GM23338 (cell line): ENCODE measurements around the gene SFRP5. TPM values are rescaled to one million over a fixed set of nuclear protein-coding genes. Genes with fewer than 3 reads are reported as not detected.

Experiments
- ATAC-seq: fragments of 200-7000 bp; cut with Tn5 transposase; 3 replicates; pipeline ENCODE4 v1.9.1; 2020
- DNase-seq: peaks from one replicate; pipeline ENCODE4 v3.0.0-alpha.2; 2015; ENCODE audit warnings: low spot score
- H2AFZ ChIP-seq: fragments of 200-600 bp; sonication (generic); 2 replicates; pipeline ENCODE4 v1.8.0; 2016; ENCODE audit warnings: antibody characterized with exemption, mild to moderate bottlenecking, moderate library complexity
- H3F3A ChIP-seq: fragments of 200-600 bp; sonication (generic); replicated peaks from 2 replicates; pipeline ENCODE4 v1.8.0; 2017; ENCODE audit warnings: antibody characterized with exemption, mixed run types, low read depth
- H3K27ac ChIP-seq: fragments of 200-600 bp; sonication (generic); 2 replicates; pipeline ENCODE4 v1.6.1; 2016; ENCODE audit warnings: low read depth
- H3K27me3 ChIP-seq: fragments of 200-600 bp; sonication (generic); 2 replicates; pipeline ENCODE4 v1.8.0; 2016; ENCODE audit warnings: mild to moderate bottlenecking, mixed run types, moderate library complexity; ENCODE audit not compliant: insufficient read depth
- H3K36me3 ChIP-seq: fragments of 200-600 bp; sonication (generic); 2 replicates; pipeline ENCODE4 v1.8.0; 2016; ENCODE audit warnings: mild to moderate bottlenecking; ENCODE audit not compliant: insufficient read depth
- H3K4me1 ChIP-seq: fragments of 200-600 bp; sonication (generic); 2 replicates; pipeline ENCODE4 v1.8.0; 2016; ENCODE audit warnings: mild to moderate bottlenecking, moderate library complexity; ENCODE audit not compliant: insufficient read depth
- H3K4me2 ChIP-seq: fragments of 200-600 bp; sonication (generic); 2 replicates; pipeline ENCODE4 v1.7.1; 2017; ENCODE audit warnings: mixed run types
- H3K4me3 ChIP-seq: fragments of 200-600 bp; sonication (generic); 2 replicates; pipeline ENCODE4 v1.6.1; 2016; ENCODE audit warnings: mixed run types
- H3K79me2 ChIP-seq: fragments of 200-600 bp; sonication (generic); replicated peaks from 2 replicates; pipeline ENCODE4 v1.8.0; 2017; ENCODE audit warnings: mild to moderate bottlenecking; ENCODE audit not compliant: insufficient read depth
- H3K9me2 ChIP-seq: fragments of 200-600 bp; sonication (generic); 2 replicates; pipeline ENCODE4 v1.8.0; 2017; ENCODE audit not compliant: insufficient read depth
- H4K20me1 ChIP-seq: fragments of 200-600 bp; sonication (generic); replicated peaks from 2 replicates; pipeline ENCODE4 v1.8.0; 2017; ENCODE audit warnings: mild to moderate bottlenecking; ENCODE audit not compliant: insufficient read depth
- H3K27ac Mint-ChIP-seq: 2 replicates; pipeline ENCODE4 v1.8.0; 2020; ENCODE audit warnings: inconsistent platforms, mild to moderate bottlenecking, moderate library complexity, mixed read lengths
- H3K27me3 Mint-ChIP-seq: 3 replicates; pipeline ENCODE4 v1.8.0; 2022; ENCODE audit warnings: low read depth, mild to moderate bottlenecking, moderate library complexity, mixed read lengths, inconsistent platforms; ENCODE audit not compliant: insufficient read depth, poor library complexity
- H3K36me3 Mint-ChIP-seq: 3 replicates; pipeline ENCODE4 v1.8.0; 2021; ENCODE audit warnings: low read depth, mild to moderate bottlenecking, inconsistent platforms, moderate library complexity, mixed read lengths
- H3K4me1 Mint-ChIP-seq: 3 replicates; pipeline ENCODE4 v1.8.0; 2020; ENCODE audit warnings: mild to moderate bottlenecking, inconsistent platforms, mixed read lengths
- H3K4me3 Mint-ChIP-seq: 3 replicates; pipeline ENCODE4 v1.8.0; 2021; ENCODE audit warnings: moderate library complexity, mild to moderate bottlenecking, inconsistent platforms, mixed read lengths
- H3K9me3 Mint-ChIP-seq: 3 replicates; pipeline ENCODE4 v1.8.0; 2020; ENCODE audit warnings: moderate library complexity, mild to moderate bottlenecking, inconsistent platforms, mixed read lengths
- CREB1 ChIP-seq: fragments of 250-450 bp; sonication (Bioruptor Pico); IDR thresholded peaks from 2 replicates; pipeline ENCODE4 v1.5.0; 2020; ENCODE audit warnings: low read depth, mild to moderate bottlenecking, moderate library complexity
- CTCF ChIP-seq, 2 experiments: fragments of 200-600 bp in 1 of 2; sonication (generic) in 1 of 2; conservative IDR thresholded peaks; 2 replicates each; pipeline versions ENCODE4 v1.5.1 to v1.6.1; 2016 to 2017; ENCODE audit warnings: antibody characterized with exemption in 2 of 2, low read depth in 2 of 2, mild to moderate bottlenecking in 2 of 2, moderate library complexity in 1 of 2
- ETS1 ChIP-seq: IDR thresholded peaks from 2 replicates; pipeline ENCODE4 v1.6.1; 2016; ENCODE audit warnings: antibody characterized with exemption
- EZH2 ChIP-seq: fragments of 200-600 bp; sonication (generic); IDR thresholded peaks from one replicate; pipeline ENCODE4 v1.8.0; 2017; ENCODE audit warnings: antibody characterized with exemption, mild to moderate bottlenecking, low read depth; ENCODE audit not compliant: unreplicated experiment
- JUNB ChIP-seq: IDR thresholded peaks from one replicate; pipeline ENCODE4 v1.6.1; 2016; ENCODE audit warnings: antibody characterized with exemption; ENCODE audit not compliant: unreplicated experiment
- NANOG ChIP-seq: IDR thresholded peaks from 2 replicates; pipeline ENCODE4 v1.6.1; 2016; ENCODE audit warnings: antibody characterized with exemption, borderline replicate concordance
- POLR2AphosphoS5 ChIP-seq: IDR thresholded peaks from 2 replicates; pipeline ENCODE4 v1.6.1; 2016; ENCODE audit warnings: antibody characterized with exemption, low read depth
- REST ChIP-seq: IDR thresholded peaks from one replicate; pipeline ENCODE4 v1.6.1; 2018; ENCODE audit warnings: antibody characterized with exemption; ENCODE audit not compliant: unreplicated experiment
- ZNF331 ChIP-seq: fragments of 250-450 bp; sonication (Bioruptor Pico); IDR thresholded peaks from 2 replicates; pipeline ENCODE4 v1.5.0; 2020; ENCODE audit warnings: low read depth, mild to moderate bottlenecking, moderate library complexity
- polyA plus RNA-seq: library from polyadenylated mRNA; unstranded; fragments of >200 nt; fragmentation: Nextera tagmentation; extraction: Ambion mirVana; gene quantifications from 2 replicates; pipeline ENCODE4 v1.2.1, GENCODE V29; 2016
- total RNA-seq: library from RNA; depleted of rRNA; stranded (reverse); fragments of >200 nt; shearing (Covaris generic); gene quantifications from 2 replicates; pipeline ENCODE4 v1.2.3, GENCODE V29; 2014

The SFRP5 gene
- total and polyA plus RNA-seq, 2 experiments from 2014 or later: 2.4 to 3.5 TPM

GRCh38 chr10:97801422-97801821 lies 29.6 kb upstream of the SFRP5 start:
- H3K4me3 Mint-ChIP-seq: no peak overlapping the region
- H3K4me1 Mint-ChIP-seq: peaks cover 15% of the 10 kb centered on the region
- TF ChIP-seq ETS1 (no peak), JUNB (no peak), CREB1 (no peak), EZH2 (no peak), CTCF (conservative IDR thresholded peaks at IDR 0.05; ENCODE audit: low read depth in 2 of 2) (no peak)
- H3K27ac Mint-ChIP-seq: no peak overlapping the region
- no peaks in the 10 kb centered on the region for H3K36me3 Mint-ChIP-seq
- peaks cover 6% of the 10 kb centered on the region for H3K27me3 Mint-ChIP-seq
- Histone ChIP-seq H3K36me3 (no peaks in the 10 kb centered on the region; the same call in none of the 2 replicates), H3K9me2 (no peaks in the 10 kb centered on the region; the same call in 1 of the 2 replicates), H2AFZ (no peak overlapping the region), H3K4me3 (no peak overlapping the region), H3K27me3 (no peaks in the 10 kb centered on the region), H3K79me2 (no peaks in the 10 kb centered on the region), H4K20me1 (no peaks in the 10 kb centered on the region), H3K27ac (no peak overlapping the region), H3F3A (0 out of 2 replicates have a peak, but pooled peaks cover 3% of the 10 kb centered on the region), H3K4me2 (no peak overlapping the region), H3K4me1 (no peaks in the 10 kb centered on the region; the same call in 1 of the 2 replicates)
- DNase-seq: no peak
- ATAC-seq: no peak
- H3K9me3 Mint-ChIP-seq: peaks cover 16% of the 10 kb centered on the region

- H3K4me2 ChIP-seq: no peak overlapping the region
- H4K20me1 ChIP-seq: no peaks in the 10 kb centered on the region
- peaks cover 6% of the 10 kb centered on the region for H3K27me3 Mint-ChIP-seq
- H2AFZ ChIP-seq: no peak overlapping the region
- no peaks in the 10 kb centered on the region for H3F3A ChIP-seq
- no peaks in the 10 kb centered on the region; the same call in none of the 2 replicates for H3K36me3 ChIP-seq
- H3K36me3 Mint-ChIP-seq: no peaks in the 10 kb centered on the region
- H3K4me3 ChIP-seq: no peak overlapping the region
- ATAC-seq (no peak), DNase-seq (no peak)
- peaks cover 6% of the 10 kb centered on the region for H3K4me1 Mint-ChIP-seq
- H3K79me2 ChIP-seq: no peaks in the 10 kb centered on the region
- H3K4me1 ChIP-seq: no peaks in the 10 kb centered on the region; the same call in 1 of the 2 replicates
- H3K27me3 ChIP-seq: no peaks in the 10 kb centered on the region
- no peak overlapping the region for H3K27ac Mint-ChIP-seq
- no peak overlapping the region for H3K4me3 Mint-ChIP-seq
- peaks cover 16% of the 10 kb centered on the region for H3K9me3 Mint-ChIP-seq
- H3K27ac ChIP-seq: no peak overlapping the region
- no peaks in the 10 kb centered on the region; the same call in 1 of the 2 replicates for H3K9me2 ChIP-seq
- TF ChIP-seq ZNF331 (CRISPR knock-in tag) (no peak), EZH2 (no peak), REST (no peak), POLR2AphosphoS5 (no peak), NANOG (no peak), ETS1 (no peak)
Observed at GRCh38 chr10:97800474-97800873, 28.7 kb upstream of the SFRP5 start.
